Activated CD4-positive, alpha-beta memory T cell treated with anti-CD3 and anti-CD28 coated beads for 36 hours (primary cell): Measurements from ENCODE around the gene TTBK2. TPM values are rescaled to one million over a fixed set of nuclear protein-coding genes. Genes with fewer than 3 reads are reported as not detected.

Source experiments
- CTCF ChIA-PET: fragments of 350-600 bp; sonication (Branson Sonifier 250); formaldehyde crosslinking; loops from one replicate; lab custom pipeline; 2021; ENCODE audit warnings: antibody characterized with exemption, inconsistent platforms; lab: Charles Lee
- POLR2A ChIA-PET: fragments of 350-600 bp; sonication (Branson Sonifier 250); formaldehyde crosslinking; loops from one replicate; lab custom pipeline; 2021; ENCODE audit warnings: antibody characterized with exemption; lab: Charles Lee
- DNase-seq: peaks from one replicate; pipeline ENCODE4 v3.0.0-alpha.2; 2020
- H3K27ac Mint-ChIP-seq: one replicate; pipeline ENCODE4 v1.8.0; 2021; ENCODE audit warnings: mixed read lengths
- H3K27me3 Mint-ChIP-seq: one replicate; pipeline ENCODE4 v1.8.0; 2021; ENCODE audit warnings: mixed read lengths
- H3K36me3 Mint-ChIP-seq: one replicate; pipeline ENCODE4 v1.8.0; 2021; ENCODE audit warnings: mixed read lengths
- H3K4me1 Mint-ChIP-seq: one replicate; pipeline ENCODE4 v1.8.0; 2021; ENCODE audit warnings: low read depth, mixed read lengths
- H3K4me3 Mint-ChIP-seq: one replicate; pipeline ENCODE4 v1.8.0; 2021; ENCODE audit warnings: mild to moderate bottlenecking, mixed read lengths
- H3K9me3 Mint-ChIP-seq: one replicate; pipeline ENCODE4 v1.8.0; 2021; ENCODE audit warnings: mixed read lengths
- intact Hi-C: fragments of 100-400 bp; cut with micrococcal nuclease; formaldehyde crosslinking; loops from one replicate; pipeline ENCODE4 v1.15.1; 2023
- total RNA-seq, 2 experiments: library from RNA; stranded (reverse); gene quantifications; one replicate each; pipeline ENCODE4 v1.2.3, GENCODE V29; 2021

TTBK2 gene
- total RNA-seq, 2 experiments from 2014 or later, result 12.6 to 13.8 TPM

DNA sequence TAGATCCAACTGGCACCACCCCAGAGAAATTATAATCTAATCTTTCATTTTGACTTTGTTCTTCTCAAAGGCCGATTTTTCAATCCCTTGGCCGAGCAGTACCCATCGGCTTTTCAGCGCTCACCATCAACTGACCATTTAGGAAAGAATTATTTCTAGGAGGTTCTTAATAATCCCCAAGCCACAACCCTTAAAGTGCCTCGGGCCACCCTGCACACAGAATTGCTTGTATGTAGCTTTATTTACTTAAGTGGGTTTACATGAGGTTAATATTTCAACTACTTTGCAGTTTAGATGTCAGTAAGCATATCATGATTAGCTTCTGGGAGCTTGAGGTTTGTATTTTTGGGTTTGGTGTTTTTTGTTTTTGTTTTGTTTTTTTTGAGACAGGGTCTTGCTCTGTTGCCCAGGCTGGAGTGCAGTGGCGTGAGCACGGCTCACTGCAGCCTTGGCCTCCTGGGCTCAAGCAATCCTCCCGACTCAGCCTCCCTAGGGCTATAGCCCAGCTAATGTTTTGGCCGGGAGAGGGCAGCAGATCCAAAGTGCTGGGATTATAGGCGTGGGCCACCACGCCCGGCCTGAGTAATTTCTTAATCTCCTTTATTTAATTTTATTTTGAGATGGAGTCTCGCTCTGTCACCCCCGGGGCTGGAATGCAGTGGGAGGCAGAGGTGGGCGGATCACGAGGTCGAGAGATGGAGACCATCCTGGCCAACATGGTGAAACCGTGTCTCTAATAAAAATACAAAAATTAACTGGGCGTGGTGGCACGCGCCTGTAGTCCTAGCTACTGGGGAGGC lies 182.8 kb downstream of the TTBK2 start:
- DNase-seq, result no peak
- POLR2A ChIA-PET, result interaction anchor here (1.4 kb wide), 1 partner anchor 14 kb away, joined by 3 read pairs; no protein-coding TSS in a partner anchor
- CTCF ChIA-PET, result interaction anchor here (1.0 to 4.6 kb wide), 2 partner anchors 189 to 467 kb away, joined by 4 to 25 read pairs; no protein-coding TSS in a partner anchor
- H3K27me3 Mint-ChIP-seq, result no peaks in the 10 kb centered on the region
- intact Hi-C loops, result loop anchor here (5.0 to 10.0 kb wide), 2 partner anchors 160 to 187 kb away; partner anchors contain the start of genes STARD9 and TTBK2
- H3K9me3 Mint-ChIP-seq, result no peaks in the 10 kb centered on the region
- H3K27ac Mint-ChIP-seq, result peak overlapping the region; percentile 54
- peaks cover 18% of the 10 kb centered on the region for H3K4me1 Mint-ChIP-seq
- H3K36me3 Mint-ChIP-seq, result peaks cover 3% of the 10 kb centered on the region
- H3K4me3 Mint-ChIP-seq, result peak overlapping the region; percentile 77

DNA sequence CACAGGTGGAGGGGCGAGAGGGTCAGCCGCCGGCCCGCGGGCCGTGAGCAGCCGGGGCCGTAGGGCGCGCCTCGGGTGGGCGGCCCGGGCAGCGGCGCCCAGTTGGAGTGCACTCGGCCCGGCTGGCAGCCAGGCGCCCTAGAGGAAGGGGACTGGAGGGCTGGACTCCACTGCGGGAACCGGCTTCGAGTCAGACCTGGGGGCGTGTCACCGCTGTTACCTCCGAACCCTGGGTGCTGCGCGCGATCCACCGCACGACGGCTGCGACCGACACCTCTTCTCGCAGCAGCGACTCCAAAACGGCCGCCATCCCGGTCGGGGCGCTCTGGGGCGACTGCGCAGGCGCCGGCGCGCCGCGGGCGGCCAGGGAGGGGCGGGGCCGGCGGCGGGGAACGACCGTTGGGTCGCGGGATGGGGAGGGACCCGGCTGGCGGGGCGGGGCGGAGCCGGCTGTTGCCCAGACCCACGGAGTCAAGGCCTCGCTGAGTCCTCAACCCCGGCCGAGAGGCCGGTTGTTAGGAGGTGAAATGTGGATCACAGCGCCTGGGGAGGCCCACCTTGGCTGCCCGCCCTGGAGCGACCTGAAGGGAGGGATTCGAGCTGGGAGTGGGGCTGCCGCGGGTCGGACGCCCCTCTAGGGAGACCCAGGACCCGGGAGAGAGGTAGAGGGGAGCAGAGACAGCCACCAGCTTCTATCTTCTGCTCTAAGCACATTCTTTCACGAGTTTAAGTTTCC lies 183.6 kb downstream of the TTBK2 start, which contains the start of gene CDAN1:
CDAN1 (minus strand) TSS at position 336 of the 736 bp plus-strand sequence; CDS start at position 310, 26 bp downstream.
- CTCF ChIA-PET, result interaction anchor here (1.0 to 4.6 kb wide), 2 partner anchors 190 to 467 kb away, joined by 4 to 25 read pairs; no protein-coding TSS in a partner anchor
- Mint-ChIP-seq H3K4me3 (peak within 1 kb of the TSS; percentile 77), H3K27me3 (no peaks in the 10 kb centered on the region), H3K4me1 (peaks cover 18% of the 10 kb centered on the region), H3K36me3 (peaks cover 11% of the 10 kb centered on the region), H3K9me3 (no peaks in the 10 kb centered on the region), H3K27ac (peak within 1 kb of the TSS; percentile 54)
- intact Hi-C loops, result loop anchor here (5.0 to 10.0 kb wide), 2 partner anchors 160 to 188 kb away; partner anchors contain the start of genes STARD9 and TTBK2
- POLR2A ChIA-PET, result interaction anchor here (1.3 to 1.4 kb wide), 3 partner anchors 13 to 189 kb away, joined by 3 to 4 read pairs (median 3); partner anchors contain the start of genes HAUS2 and LRRC57
- peak; percentile 95 for DNase-seq

DNA sequence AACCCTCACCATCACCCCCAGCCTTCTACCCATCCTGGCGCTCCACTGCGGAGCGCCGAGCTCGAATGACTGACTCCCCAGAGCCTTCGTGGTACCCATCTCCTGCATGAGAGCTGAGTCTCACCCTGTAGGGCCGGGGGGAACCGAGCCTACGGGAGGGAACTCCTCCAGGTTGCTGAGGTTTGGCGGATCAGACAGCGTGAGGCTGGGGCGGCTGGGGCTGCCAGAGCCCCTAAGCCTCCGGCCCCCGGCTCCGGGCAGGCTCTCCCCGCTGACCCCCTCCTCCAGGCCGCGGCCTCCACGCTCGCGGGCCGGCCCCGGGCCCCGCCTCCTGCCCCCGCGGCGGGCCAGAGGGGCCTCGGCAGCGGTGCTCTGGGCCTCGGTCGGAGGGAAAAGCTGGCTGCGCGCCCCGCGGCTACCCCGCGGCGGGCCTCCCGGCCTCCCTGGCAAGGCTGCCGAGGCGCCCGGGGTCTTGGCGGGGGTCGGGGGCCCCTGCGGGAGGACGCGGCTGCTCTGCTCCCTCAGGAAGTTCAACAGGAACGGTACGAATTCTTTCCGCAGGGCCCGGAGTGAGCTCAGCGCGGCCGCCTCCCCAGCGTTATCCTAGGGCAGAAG lies 184.3 kb downstream of the TTBK2 start:
- DNase-seq, result peak; percentile 18
- CTCF ChIA-PET, result interaction anchor here (4.6 kb wide), 1 partner anchor 190 kb away, joined by 25 read pairs; no protein-coding TSS in a partner anchor
- H3K36me3 Mint-ChIP-seq, result peaks cover 16% of the 10 kb centered on the region
- POLR2A ChIA-PET, result interaction anchor here (1.3 to 1.4 kb wide), 3 partner anchors 13 to 188 kb away, joined by 3 to 4 read pairs (median 3); partner anchors contain the start of genes HAUS2 and LRRC57
- H3K4me1 Mint-ChIP-seq, result peaks cover 18% of the 10 kb centered on the region
- no peak overlapping the region for H3K27ac Mint-ChIP-seq
- H3K9me3 Mint-ChIP-seq, result no peaks in the 10 kb centered on the region
- intact Hi-C loops, result loop anchor here (5.0 to 10.0 kb wide), 2 partner anchors 159 to 189 kb away; partner anchors contain the start of genes STARD9 and TTBK2
- H3K4me3 Mint-ChIP-seq, result peak overlapping the region; percentile 77
- no peaks in the 10 kb centered on the region for H3K27me3 Mint-ChIP-seq

DNA sequence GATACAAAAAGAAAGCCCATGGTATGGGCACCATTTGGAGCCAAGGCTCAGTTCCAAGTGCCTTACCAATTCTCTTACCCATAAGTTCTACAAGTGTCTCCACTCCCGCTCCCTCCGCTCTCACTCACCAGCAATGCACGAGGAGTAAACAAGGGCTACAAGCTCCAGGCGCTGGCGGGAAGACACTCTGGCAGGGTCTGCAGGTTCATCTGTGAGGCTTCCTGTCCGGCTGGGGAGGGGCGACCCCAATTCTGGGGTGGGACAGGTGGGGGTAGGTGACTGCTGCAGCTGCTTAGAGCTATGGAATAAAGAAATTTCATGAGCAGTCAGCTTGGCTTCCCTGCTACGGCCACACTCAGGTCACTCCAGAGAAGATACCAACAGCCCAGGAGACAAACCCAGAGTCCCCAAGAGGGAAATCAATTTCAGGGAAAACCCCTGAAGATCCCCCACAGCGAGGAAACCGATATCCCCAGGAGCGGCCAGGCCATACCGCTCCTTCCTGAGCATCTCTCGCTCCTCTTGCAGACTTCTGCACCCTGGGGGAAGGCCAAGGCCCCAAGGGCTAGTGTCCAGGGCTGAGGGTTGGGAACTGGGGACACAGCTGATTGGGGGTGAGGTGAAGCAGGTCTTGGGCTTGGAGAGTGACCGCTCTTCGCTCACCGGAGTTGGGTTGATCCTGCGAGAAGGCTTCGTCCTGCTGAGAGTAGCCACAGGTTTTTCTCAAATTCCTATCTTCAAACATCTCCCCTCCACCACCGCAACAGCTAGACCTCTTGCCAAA lies 185.0 kb downstream of the TTBK2 start:
- intact Hi-C loops, result loop anchor here (5.0 to 10.0 kb wide), 2 partner anchors 158 to 189 kb away; partner anchors contain the start of genes STARD9 and TTBK2
- Mint-ChIP-seq H3K27ac (no peak overlapping the region), H3K4me1 (peaks cover 18% of the 10 kb centered on the region), H3K4me3 (peak overlapping the region; percentile 70), H3K36me3 (peaks cover 16% of the 10 kb centered on the region), H3K9me3 (no peaks in the 10 kb centered on the region), H3K27me3 (no peaks in the 10 kb centered on the region)
- no peak for DNase-seq
- ChIA-PET POLR2A (interaction anchor here (1.3 kb wide), 2 partner anchors 187 to 188 kb away, joined by 3 to 4 read pairs; partner anchors contain the start of genes HAUS2 and LRRC57), CTCF (interaction anchor here (4.6 kb wide), 1 partner anchor 191 kb away, joined by 25 read pairs; no protein-coding TSS in a partner anchor)

DNA sequence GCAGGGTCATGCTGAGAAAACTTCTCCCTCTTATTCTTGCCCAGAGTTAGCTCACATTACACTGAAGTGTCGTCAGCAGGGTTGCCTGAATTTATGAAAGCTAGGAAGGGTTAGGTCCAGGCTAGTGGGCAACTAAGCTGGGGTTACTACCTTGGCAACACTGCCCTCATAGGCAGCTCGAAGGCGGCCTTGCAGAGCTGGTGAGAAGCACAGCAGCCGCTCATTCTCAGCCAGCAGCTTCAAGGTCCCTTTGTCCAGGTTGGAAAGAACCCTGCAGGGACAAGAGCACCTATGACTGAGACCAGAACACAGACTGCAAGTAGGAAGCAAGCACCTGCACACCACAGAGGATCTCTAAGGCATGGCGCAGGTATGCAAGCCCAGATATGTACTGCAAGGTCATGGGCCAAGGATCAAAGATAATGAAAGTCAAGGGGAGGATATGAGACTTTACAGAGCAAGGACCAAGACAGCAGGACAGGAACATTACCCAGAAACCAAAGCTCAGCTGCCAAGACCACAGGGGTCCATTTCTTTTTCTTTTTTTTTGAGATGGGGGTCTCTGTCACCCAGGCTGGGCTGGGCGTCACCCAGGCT lies 186.4 kb downstream of the TTBK2 start:
- intact Hi-C loops, result loop anchor here (10.0 kb wide), 1 partner anchor 191 kb away; the partner anchor contains the start of gene TTBK2
- Mint-ChIP-seq H3K4me1 (peaks cover 18% of the 10 kb centered on the region), H3K4me3 (no peak overlapping the region), H3K27me3 (no peaks in the 10 kb centered on the region), H3K9me3 (no peaks in the 10 kb centered on the region), H3K36me3 (peaks cover 26% of the 10 kb centered on the region), H3K27ac (no peak overlapping the region)
- no peak for DNase-seq
- ChIA-PET CTCF (interaction anchor here (1.0 kb wide), 1 partner anchor 192 kb away, joined by 4 read pairs; no protein-coding TSS in a partner anchor), POLR2A (no interaction called here)

DNA sequence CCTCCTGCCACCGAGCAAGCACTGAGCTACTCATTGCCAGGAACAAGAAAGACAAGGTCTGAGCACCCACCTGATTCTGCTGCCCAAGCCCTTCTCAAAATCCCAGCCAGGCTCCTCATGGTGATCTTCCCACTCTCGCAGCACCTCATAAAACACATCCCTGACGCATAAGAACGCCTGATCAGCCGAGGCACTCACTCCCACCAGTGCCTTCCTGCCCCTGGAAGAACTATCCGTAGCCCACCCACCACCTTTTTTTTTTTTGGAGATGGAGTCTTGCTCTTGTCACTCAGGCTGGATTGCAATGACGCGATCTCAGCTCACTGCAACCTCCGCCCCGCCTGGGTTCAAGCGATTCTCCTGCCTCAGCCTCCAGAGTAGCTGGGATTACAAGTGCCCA lies 187.6 kb downstream of the TTBK2 start:
- H3K4me3 Mint-ChIP-seq, result no peak overlapping the region
- CTCF ChIA-PET, result interaction anchor here (0.9 kb wide), 1 partner anchor 193 kb away, joined by 4 read pairs; no protein-coding TSS in a partner anchor
- peaks cover 18% of the 10 kb centered on the region for H3K4me1 Mint-ChIP-seq
- no peaks in the 10 kb centered on the region for H3K27me3 Mint-ChIP-seq
- H3K36me3 Mint-ChIP-seq, result peaks cover 29% of the 10 kb centered on the region
- POLR2A ChIA-PET, result no interaction called here
- no peak overlapping the region for H3K27ac Mint-ChIP-seq
- H3K9me3 Mint-ChIP-seq, result no peaks in the 10 kb centered on the region
- DNase-seq, result no peak
- intact Hi-C loops, result loop anchor here (10.0 kb wide), 1 partner anchor 192 kb away; the partner anchor contains the start of gene TTBK2

DNA sequence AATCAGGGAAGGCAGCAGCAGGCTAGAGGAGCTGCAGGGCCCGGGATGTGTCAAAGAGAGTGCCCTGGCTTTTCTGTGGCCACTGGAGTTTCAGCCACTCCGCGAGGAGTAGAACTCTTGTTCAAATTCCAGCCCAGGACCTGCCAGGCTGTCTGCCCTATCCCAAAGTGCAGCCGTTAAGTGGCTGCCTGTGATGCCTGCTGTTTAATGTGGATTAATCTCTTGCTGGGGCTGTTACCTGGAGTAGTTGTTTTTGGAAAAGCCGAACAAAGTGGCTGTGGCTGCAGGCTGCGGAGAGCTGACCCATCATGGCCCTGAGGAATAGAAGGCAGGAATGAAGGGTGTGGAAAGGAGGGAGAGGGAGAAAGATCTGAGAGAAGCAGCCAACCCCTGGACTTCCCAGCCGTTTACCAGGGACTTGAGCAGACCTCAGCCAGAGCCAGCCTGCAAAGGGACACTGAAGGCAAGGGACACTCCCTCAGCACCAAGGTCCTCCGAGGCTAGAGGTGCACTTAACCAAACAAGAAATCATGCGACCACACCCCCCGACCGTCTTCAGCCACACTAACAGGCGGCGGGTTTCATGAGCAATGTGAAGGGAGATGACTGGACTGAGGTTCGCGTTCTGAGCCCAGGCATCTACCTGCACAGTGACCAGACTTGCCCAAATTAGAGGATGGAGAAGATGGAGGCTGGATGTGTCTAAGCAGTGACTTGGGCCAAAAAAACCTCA lies 188.3 kb downstream of the TTBK2 start:
- POLR2A ChIA-PET, result no interaction called here
- no peak overlapping the region for H3K4me3 Mint-ChIP-seq
- no peak for DNase-seq

DNA sequence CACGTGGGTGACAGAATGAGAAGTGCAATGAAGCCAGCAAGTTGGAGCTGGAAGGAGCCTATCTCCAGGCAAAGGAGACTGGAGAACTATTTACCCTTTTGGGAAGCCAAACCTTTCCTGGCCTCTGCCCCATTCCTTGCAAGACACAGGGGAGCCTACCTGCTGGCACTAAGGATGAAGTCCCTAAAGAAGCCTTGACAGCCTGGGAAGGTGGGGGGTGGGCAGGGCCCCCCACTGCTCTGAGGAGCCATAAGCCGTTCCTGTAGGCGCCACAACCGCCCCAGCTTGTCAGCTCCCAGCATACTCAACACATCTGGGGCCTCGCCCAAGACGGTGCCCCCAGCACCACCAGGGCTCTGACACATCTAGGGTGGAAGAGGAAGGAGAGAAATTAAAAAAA lies 189.1 kb downstream of the TTBK2 start:
- ChIA-PET POLR2A (no interaction called here), CTCF (interaction anchor here (1.0 kb wide), 1 partner anchor 195 kb away, joined by 3 read pairs; no protein-coding TSS in a partner anchor)
- DNase-seq, result no peak
- Mint-ChIP-seq H3K36me3 (peaks cover 33% of the 10 kb centered on the region), H3K4me3 (no peak overlapping the region), H3K9me3 (no peaks in the 10 kb centered on the region), H3K27ac (no peak overlapping the region), H3K27me3 (no peaks in the 10 kb centered on the region), H3K4me1 (peaks cover 11% of the 10 kb centered on the region)
- intact Hi-C loops, result loop anchor here (10.0 kb wide), 1 partner anchor 193 kb away; the partner anchor contains the start of gene TTBK2

More for the DNA sequence above, 188.3 kb downstream of the TTBK2 start:
- no peaks in the 10 kb centered on the region for H3K27me3 Mint-ChIP-seq
- intact Hi-C loops, result loop anchor here (10.0 kb wide), 1 partner anchor 193 kb away; the partner anchor contains the start of gene TTBK2
- H3K36me3 Mint-ChIP-seq, result peaks cover 30% of the 10 kb centered on the region
- H3K27ac Mint-ChIP-seq, result no peak overlapping the region
- peaks cover 13% of the 10 kb centered on the region for H3K4me1 Mint-ChIP-seq
- CTCF ChIA-PET, result interaction anchor here (0.9 kb wide), 1 partner anchor 194 kb away, joined by 4 read pairs; no protein-coding TSS in a partner anchor
- no peaks in the 10 kb centered on the region for H3K9me3 Mint-ChIP-seq

DNA sequence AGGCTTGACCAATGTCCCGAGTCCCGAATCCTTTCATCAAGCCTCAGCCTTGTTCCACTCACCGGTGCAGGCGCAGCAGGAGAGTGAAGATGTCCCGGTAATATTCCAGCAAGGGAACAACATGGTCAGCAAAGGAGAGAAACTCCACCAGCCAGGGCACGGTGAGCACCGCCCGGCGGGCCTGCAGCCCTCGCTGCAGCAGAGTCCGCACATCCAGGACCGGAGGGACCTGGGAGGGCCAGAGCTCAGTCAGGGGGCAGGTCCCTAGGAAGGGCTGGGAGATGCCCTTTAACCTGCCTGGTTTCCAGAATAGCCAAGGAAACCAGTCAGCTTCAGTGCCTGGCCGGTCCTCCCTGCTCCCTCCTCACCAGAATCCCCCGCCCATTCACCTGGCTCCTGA lies 190.0 kb downstream of the TTBK2 start:
- ChIA-PET CTCF (no interaction called here), POLR2A (no interaction called here)
- DNase-seq, result no peak
- H3K4me3 Mint-ChIP-seq, result no peak overlapping the region
- intact Hi-C loops, result loop anchor here (10.0 kb wide), 1 partner anchor 194 kb away; the partner anchor contains the start of gene TTBK2
- no peak overlapping the region for H3K27ac Mint-ChIP-seq
- peaks cover 33% of the 10 kb centered on the region for H3K36me3 Mint-ChIP-seq
- H3K27me3 Mint-ChIP-seq, result no peaks in the 10 kb centered on the region
- peaks cover 7% of the 10 kb centered on the region for H3K4me1 Mint-ChIP-seq
- H3K9me3 Mint-ChIP-seq, result no peaks in the 10 kb centered on the region
